WTC11 (cell line): ENCODE results near the gene MRPL27. TPM values are rescaled to one million over a fixed set of nuclear protein-coding genes. Genes with fewer than 3 reads are reported as not detected.

ENCODE experiments used
- ATAC-seq: fragments of 200-7000 bp; cut with Tn5 transposase; 2 replicates; pipeline ENCODE4 v1.10.0; 2021; ENCODE audit warnings: mild to moderate bottlenecking, moderate library complexity
- CTCF ChIA-PET: fragments of 300-600 bp; sonication (Branson Sonifier 250); formaldehyde crosslinking; loops from one replicate; lab custom pipeline; 2021; ENCODE audit warnings: antibody characterized with exemption; lab: Charles Lee
- POLR2A ChIA-PET: fragments of 350-600 bp; sonication (Branson Sonifier 250); formaldehyde crosslinking; loops from one replicate; lab custom pipeline; 2021; ENCODE audit warnings: antibody characterized with exemption; lab: Charles Lee
- DNase-seq: peaks from one replicate; pipeline ENCODE4 v3.0.0; 2021; ENCODE audit warnings: low spot score
- H3K27ac Mint-ChIP-seq: 2 replicates; pipeline ENCODE4 v1.8.0; 2021; ENCODE audit warnings: mixed read lengths
- H3K27me3 Mint-ChIP-seq: 2 replicates; pipeline ENCODE4 v1.8.0; 2021; ENCODE audit warnings: low read depth, mild to moderate bottlenecking, moderate library complexity, mixed read lengths
- H3K36me3 Mint-ChIP-seq: 2 replicates; pipeline ENCODE4 v1.8.0; 2021; ENCODE audit warnings: mixed read lengths
- H3K4me1 Mint-ChIP-seq: 2 replicates; pipeline ENCODE4 v1.8.0; 2022; ENCODE audit warnings: mixed read lengths
- H3K4me3 Mint-ChIP-seq: 2 replicates; pipeline ENCODE4 v1.8.0; 2021; ENCODE audit warnings: mild to moderate bottlenecking, moderate library complexity, mixed read lengths
- H3K9me3 Mint-ChIP-seq: 2 replicates; pipeline ENCODE4 v1.8.0; 2021; ENCODE audit warnings: mixed read lengths
- CBFB ChIP-seq: sonication (generic); formaldehyde crosslinking; IDR thresholded peaks from 2 replicates; pipeline ENCODE4 v1.8.1; 2022; ENCODE audit warnings: mild to moderate bottlenecking, low read depth, missing genetic modification reagents
- IRF2 ChIP-seq: sonication (generic); formaldehyde crosslinking; IDR thresholded peaks from 2 replicates; pipeline ENCODE4 v1.8.0; 2022; ENCODE audit warnings: low read depth, missing genetic modification reagents, borderline replicate concordance
- NR1H2 ChIP-seq: sonication (generic); formaldehyde crosslinking; IDR thresholded peaks from 2 replicates; pipeline ENCODE4 v1.9.0; 2021; ENCODE audit warnings: mild to moderate bottlenecking, moderate library complexity, missing genetic modification reagents
- SOX15 ChIP-seq: fragments of 250-450 bp; sonication (Bioruptor Pico); IDR thresholded peaks from 2 replicates; pipeline ENCODE4 v1.9.0; 2021; ENCODE audit warnings: mild to moderate bottlenecking
- TCF7 ChIP-seq: sonication (generic); formaldehyde crosslinking; IDR thresholded peaks from 2 replicates; pipeline ENCODE4 v1.8.0; 2022; ENCODE audit warnings: mild to moderate bottlenecking, low read depth, missing genetic modification reagents, moderate library complexity
- TEAD1 ChIP-seq: sonication (generic); formaldehyde crosslinking; IDR thresholded peaks from 2 replicates; pipeline ENCODE4 v1.8.0; 2022; ENCODE audit warnings: mild to moderate bottlenecking, missing genetic modification reagents
- ZNF219 ChIP-seq: sonication (generic); formaldehyde crosslinking; IDR thresholded peaks from 2 replicates; pipeline ENCODE4 v1.8.0; 2023; ENCODE audit warnings: missing genetic modification reagents, mild to moderate bottlenecking, borderline replicate concordance
- ZNF396 ChIP-seq: fragments of 250-450 bp; sonication (Bioruptor Pico); IDR thresholded peaks from 2 replicates; pipeline ENCODE4 v1.8.0; 2021; ENCODE audit warnings: mild to moderate bottlenecking, moderate library complexity, borderline replicate concordance
- total RNA-seq: library from RNA; stranded (reverse); gene quantifications from 3 replicates; pipeline ENCODE4 v1.2.3, GENCODE V29; 2021
- TF ChIP-seq, protein P1 (sequence below): fragments of 200-600 bp; IDR thresholded peaks from 2 replicates; pipeline ENCODE4 v1.8.0; 2022; ENCODE audit warnings: antibody characterized with exemption
- TF ChIP-seq, protein P2 (sequence below): sonication (generic); formaldehyde crosslinking; IDR thresholded peaks from 2 replicates; pipeline ENCODE4 v1.8.1; 2022; ENCODE audit warnings: low read depth, mild to moderate bottlenecking, moderate library complexity, missing genetic modification reagents, borderline replicate concordance
- TF ChIP-seq, protein P3 (sequence below): sonication (generic); formaldehyde crosslinking; conservative IDR thresholded peaks from 2 replicates; pipeline ENCODE4 v1.8.1; 2023; ENCODE audit warnings: mild to moderate bottlenecking, low read depth, missing genetic modification reagents, moderate library complexity
- TF ChIP-seq, protein P4 (sequence below): sonication (generic); formaldehyde crosslinking; IDR thresholded peaks from 2 replicates; pipeline ENCODE4 v1.8.1; 2023; ENCODE audit warnings: mild to moderate bottlenecking, moderate library complexity, missing genetic modification reagents
- TF ChIP-seq, protein P5 (sequence below): fragments of 250-450 bp; sonication (Bioruptor Pico); IDR thresholded peaks from 2 replicates; pipeline ENCODE4 v1.9.0; 2021; ENCODE audit warnings: moderate library complexity, mild to moderate bottlenecking, inconsistent platforms, borderline replicate concordance

The MRPL27 gene
- total RNA-seq, 1 experiment from 2014 or later, result 80.5 TPM

DNA sequence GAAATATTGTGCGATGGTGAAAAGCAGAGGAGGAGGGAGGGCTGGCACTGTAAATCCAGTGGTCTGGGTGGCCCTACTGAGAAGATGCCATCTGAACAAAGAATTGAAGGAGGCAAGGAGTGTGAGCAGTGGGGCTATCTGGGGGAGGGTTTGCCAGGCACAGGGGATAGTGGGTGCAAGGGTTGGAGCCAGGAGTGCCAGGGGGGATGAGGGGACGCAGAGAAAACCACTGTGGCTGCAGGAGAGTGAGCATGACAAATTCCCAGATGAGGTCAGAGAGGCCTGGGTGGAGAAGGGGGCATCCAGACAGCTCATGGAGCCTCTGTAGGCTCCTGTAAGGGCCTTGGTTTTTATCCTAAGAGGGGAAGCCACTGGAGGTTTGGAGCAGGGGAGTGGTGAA lies 22.3 kb downstream of the MRPL27 start:
- Mint-ChIP-seq H3K27ac (no peak overlapping the region), H3K4me3 (no peak overlapping the region), H3K36me3 (peaks cover 13% of the 10 kb centered on the region), H3K9me3 (no peaks in the 10 kb centered on the region), H3K4me1 (peaks cover 21% of the 10 kb centered on the region), H3K27me3 (no peaks in the 10 kb centered on the region)
- DNase-seq (no peak), ATAC-seq (no peak)
- POLR2A ChIA-PET, result no interaction called here
- TF ChIP-seq ZNF396 (CRISPR knock-in tag) (no peak), ZNF219 (CRISPR knock-in tag) (no peak), CBFB (no peak), TEAD1 (CRISPR knock-in tag) (no peak), NR1H2 (no peak), TCF7 (CRISPR knock-in tag) (no peak), IRF2 (CRISPR knock-in tag) (no peak)
- TF ChIP-seq, protein P1, sequence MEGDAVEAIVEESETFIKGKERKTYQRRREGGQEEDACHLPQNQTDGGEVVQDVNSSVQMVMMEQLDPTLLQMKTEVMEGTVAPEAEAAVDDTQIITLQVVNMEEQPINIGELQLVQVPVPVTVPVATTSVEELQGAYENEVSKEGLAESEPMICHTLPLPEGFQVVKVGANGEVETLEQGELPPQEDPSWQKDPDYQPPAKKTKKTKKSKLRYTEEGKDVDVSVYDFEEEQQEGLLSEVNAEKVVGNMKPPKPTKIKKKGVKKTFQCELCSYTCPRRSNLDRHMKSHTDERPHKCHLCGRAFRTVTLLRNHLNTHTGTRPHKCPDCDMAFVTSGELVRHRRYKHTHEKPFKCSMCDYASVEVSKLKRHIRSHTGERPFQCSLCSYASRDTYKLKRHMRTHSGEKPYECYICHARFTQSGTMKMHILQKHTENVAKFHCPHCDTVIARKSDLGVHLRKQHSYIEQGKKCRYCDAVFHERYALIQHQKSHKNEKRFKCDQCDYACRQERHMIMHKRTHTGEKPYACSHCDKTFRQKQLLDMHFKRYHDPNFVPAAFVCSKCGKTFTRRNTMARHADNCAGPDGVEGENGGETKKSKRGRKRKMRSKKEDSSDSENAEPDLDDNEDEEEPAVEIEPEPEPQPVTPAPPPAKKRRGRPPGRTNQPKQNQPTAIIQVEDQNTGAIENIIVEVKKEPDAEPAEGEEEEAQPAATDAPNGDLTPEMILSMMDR, result no peak
- TF ChIP-seq, protein P2, sequence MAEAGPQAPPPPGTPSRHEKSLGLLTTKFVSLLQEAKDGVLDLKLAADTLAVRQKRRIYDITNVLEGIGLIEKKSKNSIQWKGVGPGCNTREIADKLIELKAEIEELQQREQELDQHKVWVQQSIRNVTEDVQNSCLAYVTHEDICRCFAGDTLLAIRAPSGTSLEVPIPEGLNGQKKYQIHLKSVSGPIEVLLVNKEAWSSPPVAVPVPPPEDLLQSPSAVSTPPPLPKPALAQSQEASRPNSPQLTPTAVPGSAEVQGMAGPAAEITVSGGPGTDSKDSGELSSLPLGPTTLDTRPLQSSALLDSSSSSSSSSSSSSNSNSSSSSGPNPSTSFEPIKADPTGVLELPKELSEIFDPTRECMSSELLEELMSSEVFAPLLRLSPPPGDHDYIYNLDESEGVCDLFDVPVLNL (CRISPR knock-in tag), result no peak
- TF ChIP-seq, protein P3, sequence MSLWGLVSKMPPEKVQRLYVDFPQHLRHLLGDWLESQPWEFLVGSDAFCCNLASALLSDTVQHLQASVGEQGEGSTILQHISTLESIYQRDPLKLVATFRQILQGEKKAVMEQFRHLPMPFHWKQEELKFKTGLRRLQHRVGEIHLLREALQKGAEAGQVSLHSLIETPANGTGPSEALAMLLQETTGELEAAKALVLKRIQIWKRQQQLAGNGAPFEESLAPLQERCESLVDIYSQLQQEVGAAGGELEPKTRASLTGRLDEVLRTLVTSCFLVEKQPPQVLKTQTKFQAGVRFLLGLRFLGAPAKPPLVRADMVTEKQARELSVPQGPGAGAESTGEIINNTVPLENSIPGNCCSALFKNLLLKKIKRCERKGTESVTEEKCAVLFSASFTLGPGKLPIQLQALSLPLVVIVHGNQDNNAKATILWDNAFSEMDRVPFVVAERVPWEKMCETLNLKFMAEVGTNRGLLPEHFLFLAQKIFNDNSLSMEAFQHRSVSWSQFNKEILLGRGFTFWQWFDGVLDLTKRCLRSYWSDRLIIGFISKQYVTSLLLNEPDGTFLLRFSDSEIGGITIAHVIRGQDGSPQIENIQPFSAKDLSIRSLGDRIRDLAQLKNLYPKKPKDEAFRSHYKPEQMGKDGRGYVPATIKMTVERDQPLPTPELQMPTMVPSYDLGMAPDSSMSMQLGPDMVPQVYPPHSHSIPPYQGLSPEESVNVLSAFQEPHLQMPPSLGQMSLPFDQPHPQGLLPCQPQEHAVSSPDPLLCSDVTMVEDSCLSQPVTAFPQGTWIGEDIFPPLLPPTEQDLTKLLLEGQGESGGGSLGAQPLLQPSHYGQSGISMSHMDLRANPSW (CRISPR knock-in tag), result no peak
- TF ChIP-seq, protein P4, sequence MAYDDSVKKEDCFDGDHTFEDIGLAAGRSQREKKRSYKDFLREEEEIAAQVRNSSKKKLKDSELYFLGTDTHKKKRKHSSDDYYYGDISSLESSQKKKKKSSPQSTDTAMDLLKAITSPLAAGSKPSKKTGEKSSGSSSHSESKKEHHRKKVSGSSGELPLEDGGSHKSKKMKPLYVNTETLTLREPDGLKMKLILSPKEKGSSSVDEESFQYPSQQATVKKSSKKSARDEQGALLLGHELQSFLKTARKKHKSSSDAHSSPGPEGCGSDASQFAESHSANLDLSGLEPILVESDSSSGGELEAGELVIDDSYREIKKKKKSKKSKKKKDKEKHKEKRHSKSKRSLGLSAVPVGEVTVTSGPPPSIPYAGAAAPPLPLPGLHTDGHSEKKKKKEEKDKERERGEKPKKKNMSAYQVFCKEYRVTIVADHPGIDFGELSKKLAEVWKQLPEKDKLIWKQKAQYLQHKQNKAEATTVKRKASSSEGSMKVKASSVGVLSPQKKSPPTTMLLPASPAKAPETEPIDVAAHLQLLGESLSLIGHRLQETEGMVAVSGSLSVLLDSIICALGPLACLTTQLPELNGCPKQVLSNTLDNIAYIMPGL, result no peak
- TF ChIP-seq, protein P5, sequence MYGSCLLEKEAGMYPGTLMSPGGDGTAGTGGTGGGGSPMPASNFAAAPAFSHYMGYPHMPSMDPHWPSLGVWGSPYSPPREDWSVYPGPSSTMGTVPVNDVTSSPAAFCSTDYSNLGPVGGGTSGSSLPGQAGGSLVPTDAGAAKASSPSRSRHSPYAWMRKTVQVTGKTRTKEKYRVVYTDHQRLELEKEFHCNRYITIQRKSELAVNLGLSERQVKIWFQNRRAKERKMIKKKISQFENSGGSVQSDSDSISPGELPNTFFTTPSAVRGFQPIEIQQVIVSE, result no peak
- CTCF ChIA-PET, result interaction anchor here (1.1 to 1.3 kb wide), 2 partner anchors 11 to 47 kb away, joined by 3 to 4 read pairs; partner anchors contain the start of gene LRRC59

DNA sequence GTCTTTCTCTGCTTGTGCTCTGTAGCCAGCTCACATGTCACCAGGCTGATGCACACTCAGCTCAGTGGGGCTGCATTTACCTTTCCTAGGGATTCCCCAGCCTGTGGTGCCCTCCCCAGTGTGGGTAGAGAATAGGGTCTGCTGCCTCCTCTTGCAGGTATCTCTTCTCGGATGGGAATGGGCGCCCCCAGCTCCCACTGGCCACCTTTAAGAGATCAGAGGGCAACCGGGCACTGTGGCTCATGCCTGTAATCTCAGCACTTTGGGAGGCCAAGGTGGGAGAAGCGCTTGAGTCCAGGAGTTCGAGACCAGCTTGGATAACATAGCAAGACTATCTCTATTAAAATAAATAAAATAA lies 23.8 kb downstream of the MRPL27 start:
- POLR2A ChIA-PET, result no interaction called here

More for the DNA sequence above, 23.8 kb downstream of the MRPL27 start:
- Mint-ChIP-seq H3K9me3 (no peaks in the 10 kb centered on the region), H3K36me3 (peaks cover 5% of the 10 kb centered on the region; the same call in 1 of the 2 replicates), H3K4me1 (peaks cover 32% of the 10 kb centered on the region), H3K27ac (no peak overlapping the region), H3K27me3 (peaks cover 11% of the 10 kb centered on the region), H3K4me3 (no peak overlapping the region)
- TF ChIP-seq SOX15 (CRISPR knock-in tag), result no peak
- CTCF ChIA-PET, result interaction anchor here (0.6 to 5.0 kb wide), 6 partner anchors 12 to 247 kb away, joined by 3 to 26 read pairs (median 12); partner anchors contain the start of genes COL1A1 and LRRC59
- ATAC-seq (no peak), DNase-seq (no peak)
